ENCODE measurements around the gene EHBP1L1.

The EHBP1L1 gene

GRCh38 chr11:65617990-65618751, 42.3 kb downstream of the EHBP1L1 start:
- no peak overlapping the region for H3K27ac ChIP-seq
- TF ChIP-seq CTCF (IDR thresholded peaks at IDR 0.05), result no peak
- no peak for TF ChIP-seq ZFX (IDR thresholded peaks at IDR 0.05; ENCODE audit: borderline replicate concordance)

GRCh38 chr11:65618763-65619162, 42.9 kb downstream of the EHBP1L1 start:
- H3K27ac ChIP-seq, result no peak overlapping the region
- TF ChIP-seq ZFX (IDR thresholded peaks at IDR 0.05; ENCODE audit: borderline replicate concordance) (no peak), CTCF (IDR thresholded peaks at IDR 0.05) (no peak)

GRCh38 chr11:65619281-65619928, 43.6 kb downstream of the EHBP1L1 start:
- TF ChIP-seq ZFX (IDR thresholded peaks at IDR 0.05; ENCODE audit: borderline replicate concordance), result no peak
- TF ChIP-seq CTCF (IDR thresholded peaks at IDR 0.05), result no peak
- H3K27ac ChIP-seq, result no peak overlapping the region

- TF ChIP-seq ZFX (IDR thresholded peaks at IDR 0.05; ENCODE audit: borderline replicate concordance) (no peak), CTCF (IDR thresholded peaks at IDR 0.05) (no peak)
- no peak overlapping the region for H3K27ac ChIP-seq
Observed at GRCh38 chr11:65620666-65621065, 44.8 kb downstream of the EHBP1L1 start.

- H3K27ac ChIP-seq, result no peak overlapping the region
- no peak for TF ChIP-seq CTCF (IDR thresholded peaks at IDR 0.05)
- no peak for TF ChIP-seq ZFX (IDR thresholded peaks at IDR 0.05; ENCODE audit: borderline replicate concordance)
Observed at GRCh38 chr11:65621460-65621859, 45.6 kb downstream of the EHBP1L1 start.

GRCh38 chr11:65622011-65622410, 46.2 kb downstream of the EHBP1L1 start:
- no peak overlapping the region for H3K27ac ChIP-seq

More at GRCh38 chr11:65622011-65622410, 46.2 kb downstream of the EHBP1L1 start:
- TF ChIP-seq ZFX (IDR thresholded peaks at IDR 0.05; ENCODE audit: borderline replicate concordance), result no peak
- no peak for TF ChIP-seq CTCF (IDR thresholded peaks at IDR 0.05)
